ENCODE measurements around the gene KMT5C.

KMT5C gene

GRCh38 chr19:55368701-55369563 lies 29.3 kb downstream of the KMT5C start:
- Histone ChIP-seq H3K4me1 (ENCODE audit: control insufficient read depth, insufficient read depth, low read length) (peaks cover 8% of the 10 kb centered on the region), H3K9ac (ENCODE audit: low read length in 2 of 2) (no peak overlapping the region), H3K9me3 (ENCODE audit: control insufficient read depth in 2 of 2, low read length in 2 of 2) (no peaks in the 10 kb centered on the region), H3K36me3 (ENCODE audit: control insufficient read depth in 2 of 2, insufficient read depth in 2 of 2, low read length in 2 of 2) (no peaks in the 10 kb centered on the region), H3K27ac (ENCODE audit: low read length) (no peak overlapping the region), H3K4me3 (ENCODE audit: low read length in 2 of 2) (no peak overlapping the region), H3K27me3 (ENCODE audit: control insufficient read depth in 1 of 2, insufficient read depth in 2 of 2, low read length in 2 of 2) (peaks cover 40 to 47% of the 10 kb centered on the region in 2 donors)

GRCh38 chr19:55369653-55370304 lies 30.1 kb downstream of the KMT5C start:
- Histone ChIP-seq H3K4me3 (ENCODE audit: low read length in 2 of 2) (peak overlapping the region in 1 of 2 donors; percentile 44), H3K9ac (ENCODE audit: low read length in 2 of 2) (no peak overlapping the region)

GRCh38 chr19:55370305-55370988 lies 30.8 kb downstream of the KMT5C start, which contains the start of gene IL11:
TSS of gene IL11 (minus strand) at chr19:55370463. CDS start at chr19:55370310, 153 bp downstream.
- H3K27me3 ChIP-seq (ENCODE audit: control insufficient read depth in 1 of 2, insufficient read depth in 2 of 2, low read length in 2 of 2) = peaks cover 42 to 60% of the 10 kb centered on the region in 2 donors
- no peaks in the 10 kb centered on the region for H3K9me3 ChIP-seq (ENCODE audit: control insufficient read depth in 2 of 2, low read length in 2 of 2)
- H3K9ac ChIP-seq (ENCODE audit: low read length in 2 of 2) = no peak within 1 kb of the TSS
- H3K4me3 ChIP-seq (ENCODE audit: low read length in 2 of 2) = peak within 1 kb of the TSS in 1 of 2 donors; percentile 44
- H3K27ac ChIP-seq (ENCODE audit: low read length) = no peak within 1 kb of the TSS
- H3K4me1 ChIP-seq (ENCODE audit: control insufficient read depth, insufficient read depth, low read length) = peaks cover 8% of the 10 kb centered on the region
- no peaks in the 10 kb centered on the region for H3K36me3 ChIP-seq (ENCODE audit: control insufficient read depth in 2 of 2, insufficient read depth in 2 of 2, low read length in 2 of 2)

More at GRCh38 chr19:55369653-55370304, 30.1 kb downstream of the KMT5C start:
- H3K27me3 ChIP-seq (ENCODE audit: control insufficient read depth in 1 of 2, insufficient read depth in 2 of 2, low read length in 2 of 2) = peaks cover 40 to 55% of the 10 kb centered on the region in 2 donors
- H3K36me3 ChIP-seq (ENCODE audit: control insufficient read depth in 2 of 2, insufficient read depth in 2 of 2, low read length in 2 of 2) = no peaks in the 10 kb centered on the region
- H3K4me1 ChIP-seq (ENCODE audit: control insufficient read depth, insufficient read depth, low read length) = peaks cover 8% of the 10 kb centered on the region
- H3K27ac ChIP-seq (ENCODE audit: low read length) = no peak overlapping the region
- no peaks in the 10 kb centered on the region for H3K9me3 ChIP-seq (ENCODE audit: control insufficient read depth in 2 of 2, low read length in 2 of 2)

GRCh38 chr19:55372316-55373081 lies 32.8 kb downstream of the KMT5C start:
- Histone ChIP-seq H3K4me1 (ENCODE audit: control insufficient read depth, insufficient read depth, low read length) (peaks cover 8% of the 10 kb centered on the region), H3K27me3 (ENCODE audit: control insufficient read depth in 1 of 2, insufficient read depth in 2 of 2, low read length in 2 of 2) (peaks cover 56 to 73% of the 10 kb centered on the region in 2 donors)

GRCh38 chr19:55373306-55373992 lies 33.8 kb downstream of the KMT5C start:
- Histone ChIP-seq H3K27me3 (ENCODE audit: control insufficient read depth in 1 of 2, insufficient read depth in 2 of 2, low read length in 2 of 2) (peaks cover 49 to 71% of the 10 kb centered on the region in 2 donors), H3K27ac (ENCODE audit: low read length) (no peak overlapping the region), H3K9ac (ENCODE audit: low read length in 2 of 2) (no peak overlapping the region), H3K36me3 (ENCODE audit: control insufficient read depth in 2 of 2, insufficient read depth in 2 of 2, low read length in 2 of 2) (no peaks in the 10 kb centered on the region), H3K4me1 (ENCODE audit: control insufficient read depth, insufficient read depth, low read length) (peaks cover 8% of the 10 kb centered on the region), H3K4me3 (ENCODE audit: low read length in 2 of 2) (no peak overlapping the region), H3K9me3 (ENCODE audit: control insufficient read depth in 2 of 2, low read length in 2 of 2) (no peaks in the 10 kb centered on the region)

More at GRCh38 chr19:55372316-55373081, 32.8 kb downstream of the KMT5C start:
- Histone ChIP-seq H3K27ac (ENCODE audit: low read length) (no peak overlapping the region), H3K4me3 (ENCODE audit: low read length in 2 of 2) (no peak overlapping the region), H3K9me3 (ENCODE audit: control insufficient read depth in 2 of 2, low read length in 2 of 2) (no peaks in the 10 kb centered on the region), H3K9ac (ENCODE audit: low read length in 2 of 2) (no peak overlapping the region), H3K36me3 (ENCODE audit: control insufficient read depth in 2 of 2, insufficient read depth in 2 of 2, low read length in 2 of 2) (no peaks in the 10 kb centered on the region)

- H3K9me3 ChIP-seq (ENCODE audit: control insufficient read depth in 2 of 2, low read length in 2 of 2) = no peaks in the 10 kb centered on the region
- peaks cover 5% of the 10 kb centered on the region for H3K4me1 ChIP-seq (ENCODE audit: control insufficient read depth, insufficient read depth, low read length)
- H3K27ac ChIP-seq (ENCODE audit: low read length) = no peak overlapping the region
- H3K27me3 ChIP-seq (ENCODE audit: control insufficient read depth in 1 of 2, insufficient read depth in 2 of 2, low read length in 2 of 2) = peaks cover 43 to 64% of the 10 kb centered on the region in 2 donors
- H3K9ac ChIP-seq (ENCODE audit: low read length in 2 of 2) = no peak overlapping the region
- H3K4me3 ChIP-seq (ENCODE audit: low read length in 2 of 2) = no peak overlapping the region
- H3K36me3 ChIP-seq (ENCODE audit: control insufficient read depth in 2 of 2, insufficient read depth in 2 of 2, low read length in 2 of 2) = no peaks in the 10 kb centered on the region
Observed at GRCh38 chr19:55373993-55374757, 34.5 kb downstream of the KMT5C start.

GRCh38 chr19:55376241-55376933 lies 36.7 kb downstream of the KMT5C start, which contains the start of gene TMEM190:
TSS of gene TMEM190 (plus strand) at chr19:55376826. CDS start at chr19:55376854, 28 bp downstream.
- H3K9me3 ChIP-seq (ENCODE audit: control insufficient read depth in 2 of 2, low read length in 2 of 2) = no peaks in the 10 kb centered on the region
- H3K4me3 ChIP-seq (ENCODE audit: low read length in 2 of 2) = no peak within 1 kb of the TSS
- no peak within 1 kb of the TSS for H3K9ac ChIP-seq (ENCODE audit: low read length in 2 of 2)
- no peaks in the 10 kb centered on the region for H3K4me1 ChIP-seq (ENCODE audit: control insufficient read depth, insufficient read depth, low read length)
- H3K36me3 ChIP-seq (ENCODE audit: control insufficient read depth in 2 of 2, insufficient read depth in 2 of 2, low read length in 2 of 2) = no peaks in the 10 kb centered on the region
- peaks cover 32 to 49% of the 10 kb centered on the region in 2 donors for H3K27me3 ChIP-seq (ENCODE audit: control insufficient read depth in 1 of 2, insufficient read depth in 2 of 2, low read length in 2 of 2)
- H3K27ac ChIP-seq (ENCODE audit: low read length) = no peak within 1 kb of the TSS

- H3K36me3 ChIP-seq (ENCODE audit: control insufficient read depth in 2 of 2, insufficient read depth in 2 of 2, low read length in 2 of 2) = no peaks in the 10 kb centered on the region
- no peak overlapping the region for H3K9ac ChIP-seq (ENCODE audit: low read length in 2 of 2)
- H3K4me3 ChIP-seq (ENCODE audit: low read length in 2 of 2) = no peak overlapping the region
Observed at GRCh38 chr19:55377356-55378131, 37.9 kb downstream of the KMT5C start.

More at GRCh38 chr19:55377356-55378131, 37.9 kb downstream of the KMT5C start:
- H3K27ac ChIP-seq (ENCODE audit: low read length) = no peak overlapping the region
- peaks cover 23 to 40% of the 10 kb centered on the region in 2 donors for H3K27me3 ChIP-seq (ENCODE audit: control insufficient read depth in 1 of 2, insufficient read depth in 2 of 2, low read length in 2 of 2)
- H3K9me3 ChIP-seq (ENCODE audit: control insufficient read depth in 2 of 2, low read length in 2 of 2) = no peaks in the 10 kb centered on the region
- no peaks in the 10 kb centered on the region for H3K4me1 ChIP-seq (ENCODE audit: control insufficient read depth, insufficient read depth, low read length)

All from stomach smooth muscle (tissue), 2 donors.